Measurements from ENCODE around the gene LRP1B.
"Not testable (repeated sequence)": the region's sequence is repeated elsewhere in the genome, so short reads cannot be mapped to it uniquely, and the experiment has no call there.

The LRP1B gene

DNA sequence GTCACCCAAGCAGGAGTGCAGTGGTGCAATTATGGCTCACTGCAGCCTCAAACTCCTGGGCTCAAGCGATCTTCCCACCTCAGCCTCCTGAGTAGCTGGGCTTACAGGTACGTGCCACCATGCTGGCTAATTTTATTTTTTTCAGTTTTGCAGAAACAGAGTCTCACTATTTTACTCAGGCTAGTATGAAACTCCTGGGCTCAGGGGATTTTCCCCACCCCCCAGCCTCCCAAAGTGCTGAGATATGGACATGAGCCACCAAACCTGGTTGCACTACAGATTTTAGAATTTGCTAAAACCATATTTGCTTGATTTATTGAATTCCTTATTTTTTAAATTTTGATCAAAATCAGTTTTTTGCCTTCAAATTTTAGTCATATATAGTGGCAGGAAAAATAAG is 1553.4 kb downstream of the LRP1B start:
- DNase-seq, result no peak

DNA sequence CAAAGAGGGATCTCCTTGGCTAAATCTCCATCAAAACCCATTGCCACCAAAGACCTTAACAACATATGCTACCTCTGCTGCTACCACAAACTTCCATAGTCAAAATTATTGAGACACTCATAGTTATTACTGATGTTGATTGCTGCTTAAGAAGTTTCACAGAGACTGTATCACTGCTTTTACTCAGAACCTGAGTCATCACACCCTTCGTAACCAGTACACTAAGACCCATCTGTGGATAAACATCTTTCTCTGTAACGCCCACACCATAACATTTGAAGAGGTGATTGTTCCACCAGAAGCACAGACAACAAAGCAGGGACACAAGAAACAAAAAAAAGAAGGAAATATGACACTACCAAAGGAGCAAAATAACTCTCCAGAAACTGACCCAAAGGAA is 1563.1 kb downstream of the LRP1B start:
- DNase-seq, result no peak

DNA sequence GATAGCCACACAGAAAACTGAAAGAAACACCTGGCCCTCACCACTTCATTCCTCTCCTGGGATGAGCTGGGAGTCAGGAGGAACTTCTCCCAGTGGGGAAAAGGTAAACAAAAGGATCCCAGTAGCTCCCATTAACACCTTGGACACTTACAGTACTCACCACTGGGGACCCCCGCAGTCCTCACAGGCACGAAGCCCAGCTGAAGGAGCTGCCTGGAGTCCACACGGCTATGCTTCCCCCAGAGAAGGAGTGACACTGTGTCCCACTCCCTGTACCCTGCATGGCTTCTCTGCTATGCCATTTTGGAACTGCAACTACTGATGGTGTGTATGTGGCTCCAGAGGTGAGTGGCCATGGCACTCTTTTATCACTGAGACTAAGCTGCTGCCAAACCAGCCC is 1565.1 kb downstream of the LRP1B start:
- DNase-seq, result no peak

DNA sequence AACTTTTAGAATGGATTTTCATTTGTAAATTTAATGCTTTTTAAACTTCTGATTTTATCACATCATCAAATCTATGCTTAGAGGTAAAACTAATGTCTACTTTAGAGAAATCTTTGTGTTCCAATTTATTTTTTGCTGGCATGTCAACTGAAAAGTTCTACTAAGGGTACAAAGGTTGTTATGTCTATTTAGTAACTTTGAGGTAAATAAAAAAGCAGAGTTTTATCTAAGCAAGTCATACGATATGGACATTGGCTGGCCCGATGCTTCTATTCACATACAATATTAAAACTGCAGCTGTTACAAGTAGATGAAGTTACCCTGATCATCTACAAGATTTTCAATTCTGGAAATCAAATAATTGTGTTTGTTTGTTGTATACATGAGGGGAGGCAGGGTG is 1575.1 kb downstream of the LRP1B start:
- DNase-seq, result no peak

DNA sequence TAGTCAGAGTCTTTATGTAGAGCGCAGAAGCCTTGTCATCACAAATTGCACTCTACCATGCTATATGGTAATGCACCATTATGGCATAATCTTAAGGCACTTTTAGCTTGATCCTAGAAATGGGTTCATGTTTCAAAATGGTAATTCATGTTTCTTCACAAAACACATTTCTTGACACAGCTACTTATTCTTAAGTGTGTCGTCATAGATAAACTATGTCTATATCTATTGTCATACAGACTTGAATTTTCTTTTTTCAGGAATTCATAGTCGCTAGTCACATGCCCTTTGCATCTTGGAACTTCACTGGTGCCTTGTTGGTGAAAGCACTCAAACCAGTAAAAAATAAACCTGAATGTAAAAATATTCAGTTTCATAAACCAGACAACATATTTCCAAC is 1578.2 kb downstream of the LRP1B start:
- no peak for DNase-seq

DNA sequence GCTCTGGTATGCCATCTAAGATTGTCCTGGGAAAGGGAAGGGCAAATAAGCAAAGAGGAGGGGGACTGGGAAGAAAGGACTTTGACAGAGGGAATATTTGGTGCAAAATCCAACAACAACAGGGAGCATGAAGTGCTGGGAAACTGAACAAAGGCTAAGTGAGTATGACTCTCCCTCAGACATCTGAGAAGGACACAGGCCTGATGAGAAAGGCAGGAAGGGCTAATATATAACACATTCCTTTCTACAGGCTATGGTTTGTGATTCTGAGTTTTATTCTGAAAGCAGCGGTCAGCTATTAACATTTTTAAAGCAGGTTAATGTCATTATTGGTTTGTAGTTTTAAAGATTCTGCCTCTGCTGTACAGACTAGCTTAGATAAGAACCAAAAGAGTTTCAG is 1579.5 kb downstream of the LRP1B start:
- no peak for DNase-seq

DNA sequence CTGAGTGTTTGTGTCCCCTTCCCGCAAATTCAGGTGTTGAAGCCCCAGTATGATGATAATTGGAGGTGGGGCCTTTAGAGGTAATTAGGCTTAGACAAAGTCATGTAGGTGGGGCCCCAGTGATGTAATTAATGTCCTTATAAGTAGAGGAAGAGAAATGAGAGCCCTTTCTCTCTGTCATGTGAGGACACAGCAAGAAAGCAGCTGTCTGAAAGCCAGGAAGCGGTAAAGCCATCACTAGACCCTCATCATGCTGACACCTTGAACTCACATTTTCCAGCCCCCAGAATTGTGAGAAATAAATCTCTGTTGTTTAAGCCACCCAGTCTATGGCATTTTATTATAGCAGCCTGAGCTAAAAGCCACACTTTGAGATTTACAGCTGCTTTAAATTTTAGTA is 1580.0 kb downstream of the LRP1B start:
- DNase-seq, result no peak

DNA sequence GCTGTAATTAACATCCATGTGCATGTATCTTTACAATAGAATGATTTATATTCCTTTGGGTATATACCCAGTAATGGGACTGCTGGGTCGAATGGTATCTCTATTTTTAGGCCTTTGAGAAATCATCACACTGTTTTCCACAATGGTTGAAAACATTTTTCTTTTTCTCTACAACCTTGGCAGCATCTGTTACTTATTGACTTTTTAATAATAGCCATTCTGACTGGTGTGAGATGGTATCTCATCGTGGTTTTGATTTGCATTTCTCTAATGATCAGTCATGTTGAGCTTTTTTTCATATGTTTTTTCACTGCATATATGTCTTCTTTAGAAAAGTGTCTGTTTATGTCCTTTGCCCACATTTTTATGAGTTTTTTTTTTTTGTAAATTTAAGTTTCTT is 1586.0 kb downstream of the LRP1B start:
- DNase-seq, result not testable (repeated sequence)

DNA sequence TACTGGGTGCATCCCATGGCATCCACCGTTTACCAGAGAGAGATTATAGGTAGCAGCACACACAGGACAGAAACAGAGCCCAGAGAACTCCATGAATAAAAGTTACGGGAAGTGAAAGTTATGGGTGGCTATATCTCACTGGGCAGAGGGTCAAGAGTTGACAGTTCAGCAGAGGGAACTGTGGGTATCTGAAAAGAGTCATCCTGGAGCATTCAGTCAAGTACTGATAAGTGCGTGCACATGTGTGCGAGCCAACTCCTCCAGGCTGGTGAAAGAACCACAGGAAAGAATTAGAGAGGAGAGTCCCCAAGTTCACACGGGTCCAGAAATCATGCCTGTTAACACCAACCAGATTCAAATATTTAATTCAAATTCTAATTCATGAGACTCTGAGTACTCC is 1588.2 kb downstream of the LRP1B start:
- no peak for DNase-seq

DNA sequence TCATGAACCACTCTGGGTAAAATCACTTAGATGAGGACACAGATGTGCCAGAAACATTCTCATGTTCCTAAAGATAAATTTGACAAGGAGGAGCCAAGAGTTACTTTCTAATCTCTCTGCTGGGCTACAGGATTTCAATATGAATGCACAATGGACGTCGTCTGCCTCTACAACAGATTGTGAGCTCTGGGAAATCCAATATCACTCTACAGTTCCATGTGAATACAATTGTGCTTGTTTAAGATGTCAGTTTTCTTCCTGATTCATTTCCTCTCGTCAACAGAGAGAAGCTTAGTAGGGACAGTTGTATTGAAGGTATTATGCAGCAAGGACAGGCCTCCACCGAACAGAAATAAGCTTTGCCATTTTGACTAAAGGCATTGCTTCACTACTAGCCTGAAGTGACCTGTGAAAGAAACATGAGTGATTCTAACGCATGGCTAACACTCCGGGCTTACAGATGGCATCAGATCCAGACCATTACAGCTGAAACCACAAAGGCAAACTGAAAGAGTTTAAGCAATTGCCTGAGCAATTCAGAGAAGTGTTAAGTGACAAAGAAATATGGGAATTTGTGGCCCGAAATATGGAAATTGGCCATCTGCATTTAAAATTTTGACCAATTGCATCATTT is 1591.5 kb downstream of the LRP1B start:
- DNase-seq, result no peak

DNA sequence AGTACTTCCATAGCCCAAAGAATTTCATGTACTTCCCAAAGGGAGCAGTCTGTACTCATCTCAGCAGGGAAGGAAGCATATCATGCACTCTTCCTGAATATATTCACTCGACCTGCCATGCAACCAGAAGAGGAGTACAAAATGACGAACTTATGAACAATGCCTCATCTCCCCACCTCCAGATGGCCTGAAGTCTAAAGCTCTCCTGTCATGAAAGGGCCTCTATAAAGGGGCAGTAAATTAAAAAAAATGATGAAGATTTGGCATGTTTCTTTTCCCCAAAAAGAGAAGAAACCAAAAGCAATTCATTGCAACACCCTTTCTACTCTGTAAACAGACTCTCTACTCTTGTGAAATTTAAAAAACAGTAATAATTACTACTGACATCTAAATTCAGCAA is 1601.1 kb downstream of the LRP1B start:
- DNase-seq, result no peak

DNA sequence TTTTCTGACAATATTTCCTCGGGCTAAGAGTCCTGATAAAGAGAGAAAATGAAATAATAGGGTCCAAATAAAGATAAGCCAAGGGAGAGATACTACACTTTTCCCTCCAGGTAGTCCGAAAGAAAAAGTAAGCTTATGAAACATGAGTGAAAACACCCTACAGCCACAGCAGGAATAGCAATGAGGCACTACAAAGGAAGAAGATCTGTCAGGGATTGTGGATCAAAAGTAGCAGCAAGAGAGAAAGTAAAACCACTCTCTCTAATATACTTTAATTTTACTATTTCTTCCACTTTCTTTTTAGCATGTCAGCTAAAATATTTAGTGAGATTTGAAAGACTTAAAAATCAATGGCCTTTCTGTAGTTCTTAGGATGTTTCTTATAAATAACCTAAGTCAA is 1601.8 kb downstream of the LRP1B start:
- DNase-seq, result no peak

DNA sequence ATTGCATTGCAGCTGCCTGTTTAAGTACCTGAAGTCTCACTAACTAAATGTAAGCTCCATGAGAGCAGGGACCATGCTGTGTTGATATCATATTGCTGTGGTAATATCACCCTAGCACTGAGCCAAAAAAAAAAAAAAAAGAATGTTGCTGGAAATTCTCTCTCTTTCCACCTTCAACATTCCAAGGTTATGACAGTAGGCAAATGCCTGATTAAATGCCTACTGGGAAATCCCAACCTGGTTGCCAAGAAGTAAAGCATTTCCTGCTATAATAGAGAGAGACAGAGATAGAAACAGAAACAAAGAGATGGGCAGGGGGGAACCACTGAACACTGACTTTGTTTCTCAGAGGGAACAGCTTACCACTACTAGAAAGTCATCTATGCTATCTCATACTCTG is 1604.2 kb downstream of the LRP1B start:
- no peak for DNase-seq

DNA sequence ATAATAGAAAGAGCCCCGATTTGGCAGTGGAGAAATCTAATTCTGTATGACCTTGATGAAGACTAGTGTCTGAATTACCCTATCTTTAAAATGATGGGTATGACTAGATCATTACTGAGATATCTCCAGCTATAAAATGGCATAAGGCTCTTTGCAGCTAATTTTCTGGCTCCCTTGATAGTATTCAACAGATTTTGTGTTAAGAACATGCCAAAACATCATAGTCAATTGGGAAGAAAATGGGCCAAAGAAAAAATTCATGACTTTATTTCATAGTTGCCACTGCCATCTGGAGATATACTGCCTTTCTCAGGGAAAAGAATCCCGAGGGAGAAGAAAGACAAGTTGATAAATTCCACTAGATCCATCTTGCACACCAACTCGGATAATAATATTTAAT is 1618.7 kb downstream of the LRP1B start:
- no peak for DNase-seq

DNA sequence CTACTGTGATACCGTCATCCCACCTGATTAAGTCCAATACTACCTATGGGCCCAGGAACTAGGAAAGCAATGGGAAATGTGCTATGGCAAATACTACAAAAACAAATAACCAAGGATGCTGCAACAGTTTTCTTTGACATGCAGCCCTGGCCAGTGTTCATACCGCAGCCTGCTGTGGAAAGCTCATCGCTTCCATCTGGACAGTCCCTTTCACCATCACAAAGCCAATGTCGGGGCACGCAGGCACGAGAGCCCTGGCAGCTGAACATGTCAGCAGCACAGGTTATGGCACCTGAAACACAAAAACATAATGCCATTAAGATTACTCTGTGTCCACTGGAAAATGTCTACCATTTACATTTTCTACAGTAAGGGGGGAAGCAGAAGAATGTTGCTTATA is 1621.1 kb downstream of the LRP1B start:
- no peak for DNase-seq

DNA sequence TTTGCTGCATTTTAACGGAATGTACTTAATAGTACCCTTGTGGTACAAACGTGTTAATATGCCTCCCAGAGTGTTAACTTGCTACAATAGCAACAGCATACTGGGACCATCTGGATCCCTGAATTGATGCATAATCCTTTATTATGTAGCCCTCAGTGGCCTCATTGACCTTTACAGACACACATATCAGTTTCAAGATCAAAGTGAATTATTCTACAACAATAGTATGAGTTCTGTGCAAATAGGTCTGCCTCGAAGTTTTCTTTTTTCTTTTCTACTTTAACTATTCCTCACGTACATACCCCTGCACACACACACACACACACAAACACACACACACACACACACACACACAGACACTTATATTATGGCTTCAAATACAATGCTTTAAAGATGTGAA is 1622.1 kb downstream of the LRP1B start:
- no peak for DNase-seq

DNA sequence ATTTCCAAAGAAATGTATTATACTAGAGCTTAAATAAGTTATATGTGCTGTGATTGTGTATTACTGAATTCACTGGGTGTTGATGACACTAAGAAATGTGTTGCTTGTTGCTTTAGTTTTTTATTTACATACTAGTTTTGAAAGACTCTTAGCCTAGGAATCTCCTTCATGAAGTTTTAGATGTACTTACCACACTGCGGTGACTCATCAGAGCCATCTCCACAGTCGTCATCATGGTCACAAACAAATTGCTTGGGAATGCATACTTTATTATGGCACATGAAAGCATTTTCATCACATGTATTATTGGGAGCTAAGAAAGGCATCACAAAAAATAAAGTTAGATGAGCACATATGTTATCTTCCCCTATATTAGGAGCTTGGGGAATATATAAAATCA is 1624.2 kb downstream of the LRP1B start:
- DNase-seq, result no peak

DNA sequence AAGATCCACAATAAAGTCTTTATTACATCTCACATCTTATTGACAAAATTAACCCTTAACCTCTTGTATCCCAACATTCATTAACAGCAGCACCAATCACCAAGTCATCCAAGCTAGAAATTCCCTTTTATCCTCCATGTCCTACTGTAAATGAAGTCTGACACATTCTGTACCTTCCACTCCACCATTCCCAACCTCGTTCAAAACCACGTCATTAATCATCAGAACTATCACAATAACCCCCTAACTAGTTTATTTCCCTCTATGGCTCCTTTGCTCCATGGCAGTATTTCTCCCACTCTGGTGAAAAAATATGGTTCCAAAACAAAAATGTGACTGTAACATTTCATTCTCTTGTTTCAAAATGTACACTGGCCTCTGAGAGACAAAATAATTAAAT is 1626.2 kb downstream of the LRP1B start:
- no peak for DNase-seq

DNA sequence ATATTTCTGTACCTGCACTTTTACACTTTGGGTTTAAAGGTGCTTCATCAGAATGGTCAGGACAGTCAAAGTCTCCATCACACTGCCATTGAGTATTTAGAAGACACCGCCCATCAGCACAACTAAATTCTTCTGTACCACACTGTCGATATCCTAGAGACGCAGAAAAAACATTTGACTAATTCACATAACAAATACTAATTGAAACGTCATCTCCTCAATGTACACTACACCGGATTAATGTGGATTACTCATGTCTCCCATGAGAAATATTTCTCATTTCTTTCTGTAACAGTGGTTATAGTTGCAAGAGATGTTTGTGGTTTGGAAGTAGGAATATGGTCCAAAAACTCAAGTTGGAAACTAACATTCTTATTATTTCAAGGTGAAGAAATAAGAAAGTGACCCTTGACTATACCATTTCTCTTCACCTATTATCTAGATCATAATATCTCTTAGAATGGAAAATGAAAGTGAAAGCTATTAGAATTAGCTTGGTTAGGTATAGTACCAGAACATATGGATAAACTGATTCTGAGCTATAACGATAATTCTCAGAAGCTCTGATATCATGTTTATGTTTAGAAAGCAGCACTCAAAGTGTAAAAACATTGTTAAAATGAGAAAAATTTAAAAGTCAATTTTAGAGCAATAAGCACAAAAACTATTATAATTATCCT is 1627.7 kb downstream of the LRP1B start:
- no peak for DNase-seq

DNA sequence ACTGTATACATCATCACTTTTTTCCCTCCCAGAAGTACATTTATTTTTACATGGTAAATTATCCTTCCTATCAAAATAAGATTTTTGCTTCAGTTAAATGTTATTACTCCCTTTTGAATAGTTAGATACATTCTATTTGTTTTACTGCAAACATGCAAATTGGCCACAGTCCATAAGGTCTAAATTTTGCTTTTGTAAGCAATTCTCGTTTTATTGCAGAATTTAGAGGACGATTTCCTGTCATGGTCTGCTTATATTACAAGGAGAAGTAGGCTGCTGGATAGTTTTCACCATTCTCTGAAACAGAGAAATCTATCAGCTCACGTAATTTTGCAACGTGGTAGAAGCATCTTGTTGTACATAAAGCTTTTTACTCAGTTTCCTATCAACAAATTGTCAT is 1632.5 kb downstream of the LRP1B start:
- no peak for DNase-seq

DNA sequence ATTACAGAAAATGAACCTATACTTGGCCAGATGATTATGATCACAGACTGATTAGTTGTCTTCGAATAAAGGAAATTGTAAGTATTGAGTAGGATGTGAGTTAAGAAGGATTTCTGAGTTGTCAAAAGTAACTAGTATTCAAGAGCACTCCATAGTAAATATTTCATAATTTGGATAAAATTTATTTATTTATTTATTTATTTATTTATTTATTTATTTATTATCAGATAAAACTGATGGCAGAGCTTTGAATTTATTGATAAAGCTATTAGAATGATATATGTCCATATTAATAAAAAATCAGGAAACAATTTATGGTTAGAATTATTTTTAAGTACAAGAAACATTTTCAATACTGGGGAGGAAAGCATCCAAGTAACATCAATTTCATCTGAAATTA is 1634.1 kb downstream of the LRP1B start:
- no peak for DNase-seq

DNA sequence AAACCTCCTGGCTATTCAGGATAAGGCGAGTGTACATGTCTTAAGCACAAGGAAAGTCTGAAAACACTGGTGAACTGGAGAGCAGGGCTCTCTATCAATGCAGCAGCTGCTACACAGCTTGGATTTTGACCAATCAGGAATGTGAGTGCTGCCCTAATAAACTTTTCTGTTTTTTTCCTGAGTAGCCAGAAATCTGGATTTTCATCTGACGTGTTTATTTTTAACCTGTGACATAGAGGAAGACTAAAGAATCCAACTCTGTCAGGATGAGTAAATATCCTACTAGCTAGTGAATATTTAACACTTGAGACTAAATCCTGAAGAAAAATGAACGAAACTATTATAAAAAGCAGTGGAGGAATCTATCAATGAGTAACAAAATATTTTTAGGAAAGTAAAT is 1638.9 kb downstream of the LRP1B start:
- DNase-seq, result no peak

DNA sequence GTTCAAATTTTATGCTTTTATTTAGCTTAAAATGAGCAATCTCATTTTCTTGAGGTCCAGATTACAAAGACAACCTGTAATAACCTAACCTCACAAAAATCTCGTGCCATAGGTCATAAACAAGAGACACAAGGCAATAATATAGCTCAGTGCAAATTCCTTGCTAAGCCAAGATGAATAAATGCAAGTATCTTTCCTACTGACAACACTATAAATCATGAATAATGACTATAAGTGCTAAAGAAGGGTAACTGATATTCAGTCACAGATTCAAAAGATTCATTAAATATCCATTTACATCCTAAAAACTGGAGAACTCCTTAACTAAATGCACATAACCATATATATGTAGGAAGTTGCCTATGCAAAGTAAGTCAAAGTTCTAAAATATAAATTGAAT is 1641.6 kb downstream of the LRP1B start:
- DNase-seq, result no peak

DNA sequence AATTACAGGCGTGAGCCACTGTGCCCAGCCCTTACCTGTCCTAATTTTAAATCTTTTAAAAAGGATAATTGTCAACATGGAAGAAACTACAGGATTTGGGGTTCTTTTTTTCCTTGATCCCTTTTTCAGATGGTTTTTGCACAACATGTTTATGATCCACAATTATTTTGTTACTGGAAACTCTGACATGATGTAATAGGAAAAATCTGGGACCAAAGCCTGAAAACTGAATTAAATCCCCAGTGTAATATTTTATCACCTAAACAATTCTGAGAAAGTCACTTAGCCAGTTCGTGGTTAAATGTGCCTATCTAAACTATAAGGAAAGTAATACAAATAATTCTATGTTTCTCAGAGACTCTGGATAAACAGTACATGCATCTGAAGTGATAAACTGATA is 1649.7 kb downstream of the LRP1B start:
- no peak for DNase-seq

DNA sequence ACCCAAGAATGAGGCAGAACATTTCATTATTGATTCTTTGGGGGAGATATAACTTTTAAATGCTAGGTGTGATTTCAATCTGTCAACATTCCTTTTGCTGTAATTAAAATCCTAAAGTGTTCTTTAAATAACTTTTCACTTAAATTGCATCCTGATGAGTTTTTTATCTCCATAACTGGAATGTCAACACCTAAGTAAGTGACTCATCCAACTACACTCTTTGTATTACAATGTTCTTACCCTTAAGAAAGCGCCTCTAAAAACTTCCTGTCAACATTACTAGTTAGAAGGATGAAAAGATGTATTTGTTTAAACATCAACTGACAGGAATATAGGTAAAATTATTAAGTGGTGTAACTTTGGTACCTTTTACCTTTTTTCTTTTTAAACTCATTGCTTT is 1657.0 kb downstream of the LRP1B start:
- DNase-seq, result no peak
